GM19324 (cell line): Measurements from ENCODE around the gene GIT2.
"Not testable (repeated sequence)": the region's sequence is repeated elsewhere in the genome, so short reads cannot be mapped to it uniquely, and the experiment has no call there.

Experiments
- ATAC-seq: cut with Tn5 transposase; IDR thresholded peaks from one replicate; pipeline ENCODE4 v1.9.1; 2021; ENCODE audit warnings: mild to moderate bottlenecking, moderate library complexity; ENCODE audit not compliant: unreplicated experiment, low FRiP score

Gene GIT2

DNA sequence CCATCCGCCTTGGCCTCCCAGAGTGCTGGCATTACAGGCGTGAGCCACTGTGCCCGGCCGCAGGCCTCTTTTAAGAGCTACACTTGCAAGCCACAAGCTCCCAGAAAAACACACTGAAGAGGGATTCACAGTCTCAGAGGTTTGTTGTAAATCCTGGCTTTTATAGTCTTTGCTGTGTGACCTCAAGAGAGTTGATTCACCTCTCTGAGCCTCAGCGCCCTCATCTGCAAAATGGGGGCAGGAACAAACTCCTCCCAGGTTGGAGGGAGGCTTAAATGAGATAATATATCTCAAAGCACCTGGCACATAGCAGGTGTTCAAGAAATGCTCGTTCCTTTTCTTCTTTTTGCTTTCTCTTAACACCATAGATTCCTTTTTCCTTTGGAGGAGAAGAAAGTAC, 100.0 kb downstream of the GIT2 start:
- no peak for ATAC-seq

DNA sequence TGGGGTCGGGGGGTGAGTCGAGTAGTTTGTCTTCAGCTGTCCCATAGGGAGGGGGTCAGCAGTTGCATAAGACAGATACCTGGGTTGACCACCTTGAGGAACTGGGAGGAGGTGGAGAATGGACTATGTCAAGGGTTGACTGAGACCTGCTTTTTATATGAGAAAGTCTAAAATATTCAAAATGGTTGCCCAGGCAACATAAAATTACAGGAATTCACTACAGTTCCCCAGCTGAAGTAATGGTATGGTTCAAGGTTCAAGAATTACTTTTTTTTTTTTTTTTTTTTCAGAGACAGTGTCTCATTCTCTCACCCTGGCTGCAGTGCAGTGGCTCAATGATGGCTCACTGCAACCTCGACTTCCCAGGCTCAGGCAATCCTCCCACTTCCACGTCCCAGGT, 101.2 kb downstream of the GIT2 start:
- no peak for ATAC-seq

DNA sequence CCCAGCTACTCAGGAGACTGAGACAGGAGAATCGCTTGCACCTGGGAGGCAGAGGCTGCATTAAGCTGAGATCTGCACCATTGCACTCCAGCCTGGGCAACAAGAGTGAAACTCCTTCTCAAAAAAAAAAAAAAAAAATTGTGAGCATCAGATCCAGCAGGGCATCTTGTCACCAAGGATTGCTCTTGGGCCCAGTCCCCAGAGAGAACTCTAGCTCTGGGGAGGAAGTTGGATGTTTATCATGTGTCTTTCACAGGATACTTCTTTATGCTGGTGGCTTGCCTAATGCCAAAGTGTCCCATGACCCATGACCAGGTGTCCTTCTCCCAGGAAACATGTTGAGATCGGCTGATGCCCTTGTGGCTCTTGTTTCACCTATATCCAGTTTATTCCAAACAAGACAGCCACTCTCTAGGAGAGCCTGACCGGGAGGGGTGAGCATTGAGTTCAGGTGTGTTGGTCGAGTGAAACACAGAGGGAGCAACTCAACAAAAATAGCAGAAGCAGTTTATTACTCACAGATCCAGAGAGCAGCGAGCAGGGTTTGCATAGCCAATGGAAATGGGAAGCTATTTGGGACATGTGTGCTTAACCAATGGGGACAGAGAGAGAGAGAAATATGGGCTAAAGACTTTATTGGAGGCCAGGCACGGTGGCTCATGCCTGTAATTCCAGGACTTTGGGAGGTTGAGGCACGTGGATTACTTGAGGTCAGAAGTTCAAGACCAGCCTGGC, 102.7 kb downstream of the GIT2 start:
- ATAC-seq, result no peak

DNA sequence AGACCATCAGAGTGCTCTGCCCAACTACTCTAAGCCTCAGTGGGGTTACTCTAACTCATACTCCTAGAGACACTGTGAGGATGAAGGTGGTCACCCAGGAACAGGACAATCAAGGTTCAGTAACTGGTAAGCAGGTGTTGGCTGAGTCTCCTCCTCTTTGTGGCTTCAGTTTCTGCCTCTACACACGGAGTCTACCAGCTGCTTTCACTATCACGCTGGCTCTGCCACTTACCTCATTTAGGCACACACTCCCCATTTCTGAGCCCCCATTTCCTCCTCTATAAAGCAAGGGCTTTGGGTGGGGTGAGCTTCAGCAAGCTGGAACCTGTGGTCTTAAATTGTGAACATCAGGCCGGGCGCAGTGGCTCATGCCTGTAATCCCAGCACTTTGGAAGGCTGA, 103.4 kb downstream of the GIT2 start:
- peak; percentile 53 for ATAC-seq

- no peak for ATAC-seq
Observed at GRCh38 chr12:109892165-109892715, 103.9 kb downstream of the GIT2 start.

DNA sequence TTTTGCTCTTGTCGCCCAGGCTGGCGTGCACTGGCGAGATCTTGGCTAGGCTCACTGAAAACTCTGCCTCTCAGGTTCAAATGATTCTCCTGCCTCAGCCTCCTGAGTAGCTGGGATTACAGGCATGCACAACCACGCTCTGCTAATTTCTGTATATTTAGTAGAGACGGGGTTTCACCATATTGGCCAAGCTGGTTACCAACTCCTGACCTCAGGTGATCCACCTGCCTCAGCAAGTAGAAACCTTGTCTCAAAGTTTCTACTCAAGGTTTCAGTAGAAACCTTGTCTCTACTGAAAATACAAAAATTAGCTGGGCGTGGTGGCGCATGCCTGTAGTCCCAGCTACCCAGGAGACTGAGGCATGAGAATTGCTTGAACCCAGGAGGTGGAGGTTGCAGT, 104.4 kb downstream of the GIT2 start:
- ATAC-seq, result not testable (repeated sequence)

DNA sequence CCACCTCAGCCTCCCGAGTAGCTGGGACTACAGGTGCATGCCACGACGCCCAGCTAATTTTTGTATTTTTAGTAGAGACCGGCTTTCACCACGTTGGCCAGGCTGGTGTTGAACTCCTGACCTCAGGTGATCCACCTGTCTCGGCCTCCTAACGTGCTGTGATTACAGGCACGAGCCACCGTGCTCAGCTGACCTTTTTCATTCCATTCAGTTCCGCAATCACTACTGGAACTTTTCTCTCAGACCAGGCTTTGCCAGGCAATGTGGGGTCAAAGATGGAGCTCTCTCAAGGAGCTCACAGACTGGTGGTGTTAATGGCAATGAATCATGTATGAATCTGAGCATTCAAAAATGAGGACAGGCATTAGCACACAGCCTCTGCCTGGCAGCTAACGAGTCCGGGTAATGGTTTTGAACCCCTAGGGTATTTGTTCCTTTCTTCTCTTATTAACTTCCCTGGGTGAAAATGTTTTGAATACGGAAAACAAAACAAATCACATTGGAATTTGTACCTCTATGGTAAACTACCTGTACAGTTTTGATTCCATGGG, 105.5 kb downstream of the GIT2 start:
- ATAC-seq, result no peak

- no peak for ATAC-seq
Observed at GRCh38 chr12:109888179-109889020, 107.8 kb downstream of the GIT2 start.

DNA sequence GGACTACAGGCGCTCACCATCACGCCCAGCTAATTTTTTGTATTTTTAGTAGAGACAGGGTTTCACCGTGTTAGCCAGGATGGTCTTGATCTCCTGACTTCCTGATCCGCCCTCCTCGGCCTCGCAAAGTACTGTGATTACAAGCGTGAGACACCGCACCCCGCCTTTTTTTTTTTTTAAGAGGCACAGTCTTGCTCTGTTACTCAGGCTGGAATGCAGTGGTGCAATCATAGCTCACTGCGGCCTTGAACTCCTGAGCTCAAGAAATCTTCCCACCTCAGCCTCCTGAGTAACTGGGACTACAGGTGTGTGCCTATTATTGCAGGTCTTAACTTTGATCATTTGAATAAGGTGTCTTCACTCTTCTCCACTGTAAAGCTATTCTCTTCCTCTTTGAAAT, 110.6 kb downstream of the GIT2 start:
- ATAC-seq, result no peak

DNA sequence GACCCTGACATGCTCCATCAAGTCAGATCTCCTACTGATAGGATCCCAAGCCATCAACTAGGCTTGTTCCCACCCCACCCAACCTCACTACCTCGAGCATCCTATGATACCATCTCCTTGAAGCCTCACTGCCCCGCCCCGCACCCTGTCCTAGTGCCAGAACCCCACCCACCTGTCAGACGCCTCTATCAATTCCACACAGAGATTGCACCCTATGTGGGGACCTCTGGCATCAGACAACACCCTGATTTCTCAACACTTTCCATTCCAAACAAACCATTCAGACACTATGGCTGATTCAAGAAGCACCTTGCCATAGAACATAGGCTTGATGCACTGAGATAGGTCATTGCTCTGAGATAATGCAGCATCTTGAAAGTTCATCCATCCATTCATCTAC, 112.7 kb downstream of the GIT2 start:
- ATAC-seq, result no peak

- no peak for ATAC-seq
Observed at GRCh38 chr12:109881752-109882151, 114.4 kb downstream of the GIT2 start.

GRCh38 chr12:109880938-109881337, 115.2 kb downstream of the GIT2 start:
- ATAC-seq, result no peak

- peak; percentile 97 for ATAC-seq
Observed at GRCh38 chr12:109880043-109880931, 115.9 kb downstream of the GIT2 start, which contains the start of gene GLTP. GLTP (minus strand) TSS chr12:109880541; CDS start chr12:109880374, 167 bp downstream.
